NCI-H2107 treated with DMSO at 0.1 percent for 48 hours (cell line): ENCODE data around the gene UROC1.

Experiments
- DNase-seq: peaks from one replicate; lab custom pipeline; 2025; ENCODE audit not compliant: unreplicated experiment; lab: John Stamatoyannopoulos, UW

Gene UROC1

GRCh38 chr3:126497956-126498355, 19.6 kb downstream of the UROC1 start:
- DNase-seq = no peak

DNA sequence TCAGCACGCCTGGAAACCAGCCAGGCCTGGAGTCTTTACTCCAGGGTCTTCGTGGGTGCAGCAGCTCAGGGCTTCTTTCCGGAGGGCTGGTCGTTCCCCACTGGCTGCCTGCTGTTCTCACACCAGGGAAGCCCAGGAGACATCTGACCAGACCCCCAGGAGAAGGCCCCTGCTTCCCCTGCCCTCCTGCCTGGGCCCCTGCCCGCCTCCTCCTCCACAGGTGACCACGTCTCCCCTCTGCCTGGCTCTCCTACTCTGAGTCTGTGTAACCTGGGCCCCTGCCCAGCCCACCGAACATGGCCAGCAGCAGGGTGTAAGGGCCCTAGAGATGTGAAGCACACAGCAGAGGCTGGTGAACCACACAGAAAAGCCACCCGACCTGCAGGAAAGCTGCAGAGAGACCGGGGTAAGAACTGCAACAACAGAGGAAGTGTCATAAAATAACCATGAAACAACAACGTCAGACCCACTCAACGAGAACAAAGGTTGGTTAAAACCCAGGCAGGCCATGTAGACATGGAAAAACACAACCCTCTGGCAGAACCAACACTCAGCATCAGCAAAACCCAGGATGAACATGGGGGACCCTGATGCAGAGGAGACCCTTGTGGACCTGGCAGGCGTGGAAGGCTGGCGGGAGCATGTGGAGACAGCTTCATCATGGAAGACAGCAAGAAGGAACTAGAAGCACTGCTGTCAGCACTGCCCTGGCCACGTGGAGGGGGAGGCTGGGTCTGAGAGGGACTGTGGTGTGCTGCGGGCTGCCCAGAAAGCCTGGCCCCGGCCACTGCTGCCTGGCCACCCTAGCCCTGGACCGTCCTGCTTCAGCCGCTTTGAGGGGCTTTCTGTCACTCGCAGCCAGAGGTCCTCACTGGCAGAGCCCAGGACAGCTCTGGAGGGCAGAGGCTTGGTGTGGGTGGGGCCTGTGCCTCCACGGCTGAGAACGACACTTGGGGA, 20.4 kb downstream of the UROC1 start:
- no peak for DNase-seq

DNA sequence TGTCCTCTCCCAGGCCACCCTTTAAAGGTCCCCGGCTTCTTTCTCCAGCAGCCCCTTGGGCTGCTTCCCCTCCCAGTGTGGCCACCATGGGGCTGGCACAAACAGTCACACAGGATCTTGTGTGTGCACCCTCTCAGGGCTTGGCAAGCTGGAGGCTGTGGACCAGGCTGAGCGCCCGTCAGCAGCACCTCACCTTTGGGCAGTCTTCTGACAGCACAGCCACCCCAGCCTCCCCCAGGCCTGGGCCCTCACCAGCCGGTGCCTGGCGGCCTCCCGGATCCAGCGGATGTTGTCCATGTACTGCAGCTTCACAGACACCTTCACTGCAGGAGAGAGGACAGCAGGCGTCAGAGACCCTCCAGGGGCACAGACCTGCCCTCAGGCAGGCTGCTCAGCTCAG, 21.8 kb downstream of the UROC1 start:
- no peak for DNase-seq

DNA sequence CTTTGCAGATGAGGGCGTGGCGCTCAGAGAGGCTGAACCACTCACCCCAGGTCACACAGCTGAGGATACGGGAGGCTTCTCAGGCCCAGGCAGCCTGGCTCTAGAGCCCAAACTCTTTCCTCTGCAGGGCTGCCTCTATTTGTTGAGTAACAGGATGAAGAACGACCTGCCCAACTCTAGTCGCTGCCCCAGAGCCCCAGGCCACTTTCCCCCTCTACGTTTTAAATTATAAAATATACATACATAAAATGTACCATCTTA, 22.7 kb downstream of the UROC1 start:
- no peak for DNase-seq

- no peak for DNase-seq
Measured at GRCh38 chr3:126494204-126494969, 23.2 kb downstream of the UROC1 start.

DNA sequence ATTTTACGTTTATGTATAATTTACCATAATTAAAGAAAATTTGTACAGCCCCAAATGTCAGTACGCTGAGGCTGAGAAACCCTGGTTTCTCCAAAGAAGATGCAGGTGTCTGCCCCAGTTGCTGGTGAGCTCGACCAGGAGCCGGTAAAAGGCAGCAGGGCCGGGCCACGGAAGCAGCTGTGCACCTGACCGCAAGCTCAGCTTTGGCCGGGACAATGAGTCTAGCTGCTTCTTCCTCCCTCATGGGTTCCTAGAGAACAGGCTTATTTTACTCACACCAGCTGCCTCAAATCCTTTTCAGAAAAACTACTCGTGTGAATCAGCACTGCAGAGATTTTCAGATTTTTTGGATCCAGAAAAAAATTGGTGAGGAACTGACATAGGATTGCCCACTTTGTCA, 23.8 kb downstream of the UROC1 start:
- peak; percentile 84 for DNase-seq

- no peak for DNase-seq
Measured at GRCh38 chr3:126493051-126493450, 24.5 kb downstream of the UROC1 start.

GRCh38 chr3:126491221-126492013, 26.2 kb downstream of the UROC1 start:
- DNase-seq = no peak

DNA sequence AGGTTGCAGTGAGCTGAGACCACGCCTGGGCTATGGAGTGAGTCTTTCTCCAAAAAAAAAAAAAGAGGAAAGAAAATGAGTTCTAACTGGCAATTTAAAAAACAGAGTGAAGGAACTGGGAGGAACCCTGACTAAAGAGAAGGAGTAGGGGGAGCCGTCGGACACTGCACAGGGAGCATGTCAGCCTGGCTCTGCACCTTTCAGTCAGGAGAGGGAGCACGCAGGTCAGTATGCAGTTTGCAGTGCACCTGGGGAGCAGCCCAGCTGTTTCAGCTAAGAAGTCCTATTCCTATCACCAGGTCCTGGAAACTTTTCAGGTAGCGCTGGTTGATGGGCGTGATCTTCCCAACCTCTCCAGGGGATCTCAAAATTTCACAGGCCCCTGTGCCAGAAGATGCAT, 27.0 kb downstream of the UROC1 start:
- DNase-seq = peak; percentile 11

- no peak for DNase-seq
Measured at GRCh38 chr3:126488886-126489569, 28.5 kb downstream of the UROC1 start.

DNA sequence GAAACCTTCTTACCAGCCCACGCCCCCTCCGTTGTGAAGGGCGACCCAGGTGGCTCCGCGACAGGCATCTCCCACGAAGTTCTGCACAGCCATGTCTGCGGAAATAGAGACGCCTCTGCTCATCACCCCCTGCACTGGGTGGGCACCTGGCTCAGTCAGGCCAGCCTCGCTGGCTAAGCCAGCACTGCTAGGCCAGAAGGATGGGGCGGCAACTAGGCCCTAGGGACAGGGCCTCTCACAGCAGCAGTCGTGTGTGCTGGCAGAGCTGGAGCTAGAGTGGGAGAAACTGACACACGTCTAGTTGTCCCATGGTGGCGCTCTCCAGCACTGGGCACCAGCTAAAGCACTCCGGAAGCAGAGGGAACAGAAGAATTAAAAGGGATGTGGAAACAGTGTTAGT, 29.4 kb downstream of the UROC1 start:
- DNase-seq = no peak

DNA sequence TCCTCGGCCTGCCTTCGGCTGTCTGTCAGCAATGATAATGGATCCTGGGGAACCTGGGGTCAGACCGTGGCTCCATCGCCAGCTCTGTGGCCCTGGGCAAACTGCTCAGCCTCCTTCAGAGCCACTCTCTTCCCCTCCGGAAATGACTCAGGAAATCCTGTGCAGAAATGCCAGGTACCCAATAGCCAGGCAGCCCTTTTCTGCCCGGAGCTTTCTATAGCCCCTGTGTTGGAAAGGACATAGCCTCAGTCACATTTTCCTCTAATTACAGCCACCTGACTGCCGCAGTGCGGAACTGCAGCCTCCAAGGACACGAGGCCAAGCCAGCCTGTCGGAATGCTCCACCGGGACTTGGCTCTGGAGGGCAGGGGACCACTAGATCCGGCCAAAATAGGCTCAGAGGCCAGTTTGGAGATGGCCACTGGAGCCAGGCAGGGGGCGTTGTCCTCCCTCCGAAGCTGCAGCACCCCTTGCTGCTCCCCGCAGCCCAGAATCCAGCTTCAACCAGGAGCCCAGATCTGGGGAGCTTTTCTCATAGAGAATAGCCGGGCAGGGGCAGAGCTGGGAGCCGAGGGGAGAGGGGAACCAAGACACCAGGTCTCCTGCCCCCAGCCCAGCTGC, 30.3 kb downstream of the UROC1 start:
- DNase-seq = no peak

DNA sequence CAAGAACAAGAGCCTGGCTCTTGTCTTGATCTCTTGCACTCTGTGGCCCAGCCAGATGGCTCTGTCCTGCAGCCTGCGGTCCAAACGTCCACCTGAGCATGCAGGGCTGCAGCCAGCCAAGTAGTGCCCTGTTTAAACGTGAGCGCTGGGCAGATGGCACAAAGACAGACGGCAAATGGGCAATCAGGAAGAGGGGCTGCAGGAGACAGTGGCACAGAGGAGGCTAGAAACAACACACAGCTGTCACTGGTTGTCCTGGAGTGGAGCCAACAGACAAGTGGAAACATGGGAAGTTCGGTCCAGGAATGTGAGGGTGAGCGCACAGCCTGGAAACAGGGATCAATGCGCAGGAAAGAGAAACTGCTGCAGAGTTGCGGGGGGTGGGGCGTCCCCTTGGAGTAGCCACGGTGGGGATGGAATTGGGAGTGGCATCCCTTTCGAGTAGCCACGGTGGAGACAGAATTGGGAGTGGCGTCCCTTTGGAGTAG, 31.2 kb downstream of the UROC1 start:
- DNase-seq = no peak

DNA sequence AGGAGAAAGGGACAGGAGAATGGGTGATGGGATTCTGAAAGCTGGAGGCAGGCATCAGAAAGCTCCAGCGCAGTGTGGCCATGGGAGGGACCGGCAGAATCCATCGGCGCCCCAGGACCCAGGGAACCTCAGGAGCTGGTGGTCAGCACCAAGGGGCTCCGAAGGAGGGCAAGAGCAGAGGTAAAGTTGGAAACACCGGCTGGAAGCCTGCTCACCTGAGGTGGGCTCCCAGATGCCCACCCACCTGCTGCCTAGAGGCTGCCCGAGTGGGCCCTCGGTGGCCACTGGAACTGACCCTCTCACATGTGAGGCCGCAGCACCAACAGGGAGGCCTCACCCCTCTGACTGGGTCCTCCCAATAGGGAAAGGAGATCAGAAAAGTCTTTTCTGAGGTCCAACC, 31.6 kb downstream of the UROC1 start:
- no peak for DNase-seq

DNA sequence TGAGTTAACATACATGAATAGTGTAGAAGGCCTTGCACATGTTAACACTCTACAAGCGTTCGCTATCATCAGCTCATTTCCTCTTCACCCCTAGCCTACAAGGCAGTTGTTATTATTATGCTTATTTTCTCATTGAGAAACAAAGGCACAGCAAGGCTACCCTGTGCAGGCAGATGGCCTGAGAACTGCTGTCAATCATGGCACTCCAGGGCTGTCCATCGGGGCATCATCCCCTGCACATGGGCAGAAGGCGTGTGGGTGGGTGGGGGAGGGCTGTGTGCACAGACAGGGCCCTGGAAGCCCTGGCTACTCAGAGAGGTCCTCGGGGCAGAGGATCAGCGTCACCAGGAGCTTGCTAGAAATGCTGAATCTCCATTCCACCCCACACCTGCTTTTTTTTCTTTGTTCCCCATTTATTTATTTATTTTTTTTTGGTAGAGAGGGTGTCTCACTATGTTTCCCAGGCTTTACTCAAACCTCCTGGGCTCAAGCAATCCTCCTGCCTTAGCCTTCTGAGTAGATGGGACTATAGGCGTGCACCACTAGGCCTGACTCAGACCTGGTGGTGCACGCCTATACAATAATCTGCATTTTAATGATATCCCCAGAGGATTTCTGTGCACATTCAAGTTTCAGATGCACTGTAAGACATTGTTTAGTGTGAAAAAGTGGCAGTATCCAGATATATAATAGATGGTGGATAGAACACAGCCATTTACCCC, 32.2 kb downstream of the UROC1 start:
- DNase-seq = no peak

DNA sequence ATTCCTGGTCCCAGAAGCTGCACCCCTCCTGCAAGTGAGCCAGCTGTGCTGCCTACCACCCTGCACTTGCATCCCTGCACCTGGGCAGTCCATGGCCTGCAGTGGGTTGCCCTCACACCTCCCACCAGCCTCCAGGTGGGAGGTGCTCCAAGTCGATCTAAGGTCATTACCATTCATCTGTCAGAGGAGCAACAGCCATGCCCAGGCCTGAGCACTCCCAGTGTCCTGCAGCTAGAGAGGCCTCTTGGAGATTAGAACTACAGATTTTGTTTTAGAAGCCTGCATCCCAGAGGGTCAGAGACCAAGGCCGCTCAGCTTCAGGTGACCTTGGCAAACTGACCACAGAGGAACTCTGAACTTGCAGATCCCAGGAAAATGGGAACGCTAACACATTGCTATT, 32.9 kb downstream of the UROC1 start:
- no peak for DNase-seq

GRCh38 chr3:126484148-126484547, 33.4 kb downstream of the UROC1 start:
- peak; percentile 2 for DNase-seq

- DNase-seq = no peak
Measured at GRCh38 chr3:126483321-126483761, 34.2 kb downstream of the UROC1 start.

- no peak for DNase-seq
Measured at GRCh38 chr3:126482503-126483255, 34.9 kb downstream of the UROC1 start.
